ENCODE measurements around the gene TRPM5.

Gene TRPM5

GRCh38 chr11:2409126-2409525, 35.2 kb downstream of the TRPM5 start:
- in situ Hi-C loops (cut with HindIII; ENCODE audit: low sequenced_read_pairs): no loop called here

- in situ Hi-C loops (cut with HindIII; ENCODE audit: low sequenced_read_pairs): no loop called here
These were observed 35.6 kb downstream of the TRPM5 start for GRCh38 chr11:2408671-2409070.

GRCh38 chr11:2406878-2407410, 37.4 kb downstream of the TRPM5 start:
- in situ Hi-C loops (cut with HindIII; ENCODE audit: low sequenced_read_pairs): no loop called here

GRCh38 chr11:2406451-2406850, 37.9 kb downstream of the TRPM5 start:
- in situ Hi-C loops (cut with HindIII; ENCODE audit: low sequenced_read_pairs): no loop called here

- in situ Hi-C loops (cut with HindIII; ENCODE audit: low sequenced_read_pairs): no loop called here
These were observed 39.5 kb downstream of the TRPM5 start for GRCh38 chr11:2404735-2405196.

GRCh38 chr11:2402890-2403645, 41.2 kb downstream of the TRPM5 start:
- in situ Hi-C loops (cut with HindIII; ENCODE audit: low sequenced_read_pairs): no loop called here

GRCh38 chr11:2402106-2402505, 42.2 kb downstream of the TRPM5 start:
- in situ Hi-C loops (cut with HindIII; ENCODE audit: low sequenced_read_pairs): no loop called here

- in situ Hi-C loops (cut with HindIII; ENCODE audit: low sequenced_read_pairs): no loop called here
These were observed 42.8 kb downstream of the TRPM5 start for GRCh38 chr11:2401436-2401984.

GRCh38 chr11:2400762-2401435, 43.4 kb downstream of the TRPM5 start:
- in situ Hi-C loops (cut with HindIII; ENCODE audit: low sequenced_read_pairs): no loop called here

GRCh38 chr11:2400069-2400761, 44.1 kb downstream of the TRPM5 start, which contains the start of gene TSSC4:
Gene TSSC4, plus strand, starts transcription at chr11:2400750. Its CDS starts 1,884 bp downstream, at chr11:2402634.
- in situ Hi-C loops (cut with HindIII; ENCODE audit: low sequenced_read_pairs): no loop called here

- in situ Hi-C loops (cut with HindIII; ENCODE audit: low sequenced_read_pairs): no loop called here
These were observed 44.7 kb downstream of the TRPM5 start for GRCh38 chr11:2399488-2400068.

- in situ Hi-C loops (cut with HindIII; ENCODE audit: low sequenced_read_pairs): no loop called here
These were observed 45.5 kb downstream of the TRPM5 start for GRCh38 chr11:2398664-2399355.

- in situ Hi-C loops (cut with HindIII; ENCODE audit: low sequenced_read_pairs): no loop called here
These were observed 47.3 kb downstream of the TRPM5 start for GRCh38 chr11:2397005-2397404.

- in situ Hi-C loops (cut with HindIII; ENCODE audit: low sequenced_read_pairs): no loop called here
These were observed 47.8 kb downstream of the TRPM5 start for GRCh38 chr11:2396471-2396870.

- in situ Hi-C loops (cut with HindIII; ENCODE audit: low sequenced_read_pairs): no loop called here
These were observed 48.5 kb downstream of the TRPM5 start for GRCh38 chr11:2395856-2396255.

- in situ Hi-C loops (cut with HindIII; ENCODE audit: low sequenced_read_pairs): no loop called here
These were observed 49.0 kb downstream of the TRPM5 start for GRCh38 chr11:2395211-2395730.

GRCh38 chr11:2394818-2395105, 49.6 kb downstream of the TRPM5 start:
- in situ Hi-C loops (cut with HindIII; ENCODE audit: low sequenced_read_pairs): no loop called here

All from endothelial cell of hepatic sinusoid (primary cell).